ENCODE results near the gene COL4A4.
A peak's percentile ranks its signal among the peaks of the same experiment; 100 is the strongest.

The COL4A4 gene

DNA sequence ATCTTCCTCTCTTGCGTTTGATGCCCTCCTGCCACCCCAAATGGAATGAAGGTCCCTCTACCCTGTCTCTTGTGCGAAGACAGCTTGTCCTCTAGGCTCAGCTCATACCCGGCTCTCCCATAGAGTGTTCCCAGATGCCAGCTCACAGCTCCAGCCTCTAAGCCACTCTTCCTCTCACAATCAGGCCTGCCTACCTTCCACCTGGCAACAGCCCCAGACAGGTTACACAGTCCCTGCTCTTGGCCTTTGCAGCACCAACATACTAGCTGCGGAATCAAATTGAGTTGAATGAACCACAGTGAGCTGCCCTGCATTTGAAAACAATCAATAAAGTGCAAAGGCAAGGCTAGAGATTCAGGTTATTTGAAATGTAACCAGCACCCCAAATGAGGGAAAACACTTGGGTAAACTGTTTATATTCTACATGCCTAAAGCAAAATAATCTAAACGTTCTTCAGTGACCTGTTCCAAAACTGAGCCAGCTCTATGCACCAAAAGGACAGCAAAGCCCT lies 105.1 kb downstream of the COL4A4 start:
- no peak overlapping the region for H3K4me3 ChIP-seq (ENCODE audit: low read depth, low read length)
- TF ChIP-seq, protein P1, sequence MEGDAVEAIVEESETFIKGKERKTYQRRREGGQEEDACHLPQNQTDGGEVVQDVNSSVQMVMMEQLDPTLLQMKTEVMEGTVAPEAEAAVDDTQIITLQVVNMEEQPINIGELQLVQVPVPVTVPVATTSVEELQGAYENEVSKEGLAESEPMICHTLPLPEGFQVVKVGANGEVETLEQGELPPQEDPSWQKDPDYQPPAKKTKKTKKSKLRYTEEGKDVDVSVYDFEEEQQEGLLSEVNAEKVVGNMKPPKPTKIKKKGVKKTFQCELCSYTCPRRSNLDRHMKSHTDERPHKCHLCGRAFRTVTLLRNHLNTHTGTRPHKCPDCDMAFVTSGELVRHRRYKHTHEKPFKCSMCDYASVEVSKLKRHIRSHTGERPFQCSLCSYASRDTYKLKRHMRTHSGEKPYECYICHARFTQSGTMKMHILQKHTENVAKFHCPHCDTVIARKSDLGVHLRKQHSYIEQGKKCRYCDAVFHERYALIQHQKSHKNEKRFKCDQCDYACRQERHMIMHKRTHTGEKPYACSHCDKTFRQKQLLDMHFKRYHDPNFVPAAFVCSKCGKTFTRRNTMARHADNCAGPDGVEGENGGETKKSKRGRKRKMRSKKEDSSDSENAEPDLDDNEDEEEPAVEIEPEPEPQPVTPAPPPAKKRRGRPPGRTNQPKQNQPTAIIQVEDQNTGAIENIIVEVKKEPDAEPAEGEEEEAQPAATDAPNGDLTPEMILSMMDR (IDR thresholded peaks at IDR 0.05; ENCODE audit: control insufficient read depth, extremely low read depth, insufficient read depth), result no peak

DNA sequence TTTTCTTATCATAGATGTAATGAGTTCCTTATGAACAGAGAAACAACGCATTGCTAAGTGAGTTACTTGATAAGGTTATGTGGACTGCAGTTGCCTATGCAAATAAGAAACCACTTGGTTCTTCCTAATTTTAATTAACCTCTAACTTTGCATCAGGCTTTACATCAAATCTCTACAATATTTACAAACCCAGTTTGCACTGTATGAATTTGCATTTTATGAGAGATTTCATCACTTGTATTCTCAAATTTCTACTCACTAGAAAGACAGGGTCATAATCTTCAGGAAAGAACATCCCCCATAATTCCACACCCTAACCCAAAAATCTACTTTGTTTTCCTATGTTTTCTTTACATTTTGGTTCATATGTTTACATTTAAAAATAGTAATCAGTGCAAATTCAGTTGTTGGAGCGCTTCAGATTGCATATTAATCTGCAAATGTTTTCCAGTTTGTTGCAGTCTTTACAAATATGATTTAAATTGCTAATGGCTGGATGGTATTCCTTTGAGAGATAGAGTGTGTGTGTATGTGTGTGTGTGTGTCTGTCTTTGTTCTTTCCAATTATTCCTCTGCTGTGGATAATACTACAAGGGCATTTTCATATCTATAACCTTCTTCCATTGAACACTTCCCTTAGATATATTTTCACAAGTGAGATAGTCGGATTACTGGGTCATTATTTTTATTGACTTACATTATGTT lies 106.1 kb downstream of the COL4A4 start:
- DNase-seq (ENCODE audit: low read depth), result no peak
- no peak overlapping the region for H3K4me3 ChIP-seq (ENCODE audit: low read depth, low read length)
- TF ChIP-seq, protein P1 (IDR thresholded peaks at IDR 0.05; ENCODE audit: control insufficient read depth, extremely low read depth, insufficient read depth), result no peak

More for the DNA sequence above, 105.1 kb downstream of the COL4A4 start:
- DNase-seq (ENCODE audit: low read depth), result no peak

DNA sequence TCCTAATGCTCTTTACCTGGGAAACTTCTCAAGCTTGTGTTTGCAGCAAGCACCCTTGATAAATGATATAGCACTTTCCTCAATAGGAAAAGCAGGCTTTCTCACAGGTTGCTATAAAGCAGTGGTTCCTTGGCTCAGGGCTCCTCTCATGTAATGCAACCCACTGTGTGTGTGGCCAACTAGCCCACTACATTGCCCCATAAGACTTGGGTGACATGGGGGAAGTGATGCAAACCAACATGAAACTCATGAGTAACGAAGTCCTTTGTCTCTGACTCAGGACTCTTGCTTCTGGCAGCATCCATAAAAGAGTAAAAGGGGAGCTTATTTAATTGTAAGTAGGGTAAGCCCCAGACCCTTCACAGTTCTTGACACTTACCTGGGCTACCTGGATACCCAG lies 106.9 kb downstream of the COL4A4 start:
- DNase-seq (ENCODE audit: low read depth), result no peak
- TF ChIP-seq, protein P1 (IDR thresholded peaks at IDR 0.05; ENCODE audit: control insufficient read depth, extremely low read depth, insufficient read depth), result no peak
- no peak overlapping the region for H3K4me3 ChIP-seq (ENCODE audit: low read depth, low read length)

DNA sequence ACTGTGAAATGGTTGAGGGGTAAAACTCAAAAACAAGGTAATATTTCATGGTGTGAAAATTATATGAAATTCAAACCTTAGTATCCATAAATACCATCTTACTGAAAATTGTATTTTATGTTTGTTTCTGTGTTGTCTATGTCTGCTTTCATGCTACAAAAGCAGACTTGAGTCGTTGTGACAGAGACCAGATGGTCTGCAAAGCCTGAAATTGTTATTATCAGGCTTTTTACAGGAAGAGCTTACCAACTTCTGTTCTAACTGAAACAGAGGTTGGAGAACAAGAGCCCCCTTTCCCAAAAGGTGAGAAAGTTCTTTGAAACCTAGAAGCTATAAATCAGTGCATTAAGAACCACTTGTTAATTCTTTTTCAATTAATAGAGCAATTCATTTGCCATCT lies 110.0 kb downstream of the COL4A4 start:
- H3K4me3 ChIP-seq (ENCODE audit: low read depth, low read length), result no peak overlapping the region
- no peak for DNase-seq (ENCODE audit: low read depth)
- TF ChIP-seq, protein P1 (IDR thresholded peaks at IDR 0.05; ENCODE audit: control insufficient read depth, extremely low read depth, insufficient read depth), result no peak

DNA sequence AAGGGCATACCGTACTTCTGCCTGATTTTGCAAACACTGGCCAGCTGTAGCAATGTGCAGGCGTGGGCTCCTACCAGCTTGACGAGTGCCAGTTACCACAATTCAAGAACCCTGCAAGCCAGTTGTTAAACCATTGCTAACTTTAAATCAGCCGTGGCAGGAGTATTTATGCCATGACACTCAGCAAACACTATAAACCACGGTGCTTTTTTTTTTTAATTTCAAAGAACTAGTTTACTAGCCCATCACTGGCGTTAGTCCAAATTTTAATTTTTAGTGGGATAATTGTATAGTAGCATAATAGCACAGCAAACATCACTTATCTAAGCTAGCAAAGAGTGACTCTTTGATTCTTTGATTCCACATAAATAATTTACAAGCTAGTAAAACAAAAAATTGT lies 111.1 kb downstream of the COL4A4 start:
- TF ChIP-seq, protein P1 (IDR thresholded peaks at IDR 0.05; ENCODE audit: control insufficient read depth, extremely low read depth, insufficient read depth), result no peak
- no peak overlapping the region for H3K4me3 ChIP-seq (ENCODE audit: low read depth, low read length)
- DNase-seq (ENCODE audit: low read depth), result peak; percentile 58

DNA sequence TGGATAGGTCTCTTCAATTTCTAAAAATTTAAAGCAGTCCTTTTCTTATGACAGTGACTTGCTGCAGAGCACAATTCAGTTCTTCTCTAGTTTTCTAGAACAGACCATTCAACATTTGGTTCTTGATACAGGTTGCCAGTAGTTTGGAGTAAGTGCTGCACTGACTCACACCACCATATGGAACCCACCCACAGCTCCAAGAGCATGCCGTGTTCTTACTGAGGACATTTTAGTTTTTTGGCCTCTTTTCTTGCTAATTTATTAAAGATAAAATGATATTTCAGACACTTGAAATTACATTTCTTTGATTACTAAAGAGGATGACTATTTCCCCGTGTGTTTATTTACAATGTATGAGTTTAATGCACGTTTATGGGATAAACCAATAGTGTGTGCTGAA lies 120.0 kb downstream of the COL4A4 start:
- TF ChIP-seq, protein P1 (IDR thresholded peaks at IDR 0.05; ENCODE audit: control insufficient read depth, extremely low read depth, insufficient read depth), result no peak
- no peak overlapping the region for H3K4me3 ChIP-seq (ENCODE audit: low read depth, low read length)
- DNase-seq (ENCODE audit: low read depth), result no peak
